SK-N-SH treated with all-trans-retinoic acid at 6 μM for 48 hours (cell line): ENCODE measurements around the gene SIRT1.

ENCODE experiments used
- ATAC-seq: fragments of 200-7000 bp; cut with Tn5 transposase; 3 replicates; pipeline ENCODE4 v1.9.1; 2020; ENCODE audit warnings: mild to moderate bottlenecking, moderate library complexity
- ARNTL ChIP-seq: fragments of 450-650 bp; formaldehyde crosslinking; IDR thresholded peaks from 2 replicates; pipeline ENCODE4 v1.5.0; 2020; ENCODE audit warnings: low read depth, mild to moderate bottlenecking, moderate library complexity, borderline replicate concordance
- CSDC2 ChIP-seq: fragments of 250-450 bp; sonication (Bioruptor Pico); IDR thresholded peaks from 2 replicates; pipeline ENCODE4 v1.5.0; 2020; ENCODE audit warnings: mild to moderate bottlenecking, moderate library complexity
- ESRRG ChIP-seq: fragments of 250-450 bp; sonication (Bioruptor Pico); IDR thresholded peaks from 2 replicates; pipeline ENCODE4 v1.6.1; 2021; ENCODE audit warnings: mild to moderate bottlenecking
- GLIS3 ChIP-seq: fragments of 250-450 bp; sonication (Bioruptor Pico); IDR thresholded peaks from 2 replicates; pipeline ENCODE4 v1.5.0; 2020; ENCODE audit warnings: mild to moderate bottlenecking, moderate library complexity
- RARB ChIP-seq: fragments of 250-450 bp; sonication (Bioruptor Pico); IDR thresholded peaks from 2 replicates; pipeline ENCODE4 v1.8.0; 2021; ENCODE audit warnings: mild to moderate bottlenecking, moderate library complexity
- TOX ChIP-seq: fragments of 250-450 bp; sonication (Bioruptor Pico); IDR thresholded peaks from 2 replicates; pipeline ENCODE4 v1.8.0; 2021; ENCODE audit warnings: mild to moderate bottlenecking, moderate library complexity, borderline replicate concordance
- ZC3H10 ChIP-seq: fragments of 250-450 bp; sonication (Bioruptor Pico); IDR thresholded peaks from 2 replicates; pipeline ENCODE4 v1.5.1; 2021; ENCODE audit warnings: mild to moderate bottlenecking, moderate library complexity
- ZFP3 ChIP-seq: fragments of 250-450 bp; sonication (Bioruptor Pico); IDR thresholded peaks from 2 replicates; pipeline ENCODE4 v1.5.0; 2020; ENCODE audit warnings: mild to moderate bottlenecking, moderate library complexity
- ZFP30 ChIP-seq: fragments of 450-650 bp; formaldehyde crosslinking; IDR thresholded peaks from 2 replicates; pipeline ENCODE4 v1.5.0; 2022; ENCODE audit warnings: mild to moderate bottlenecking, moderate library complexity
- ZNF565 ChIP-seq: fragments of 450-650 bp; formaldehyde crosslinking; conservative IDR thresholded peaks from 2 replicates; pipeline ENCODE4 v1.5.0; 2020; ENCODE audit warnings: low read depth, mild to moderate bottlenecking, moderate library complexity
- ZNF70 ChIP-seq: fragments of 450-650 bp; formaldehyde crosslinking; IDR thresholded peaks from 2 replicates; pipeline ENCODE4 v1.5.0; 2020; ENCODE audit warnings: mild to moderate bottlenecking, moderate library complexity
- ZNF8 ChIP-seq: fragments of 450-650 bp; formaldehyde crosslinking; IDR thresholded peaks from 2 replicates; pipeline ENCODE4 v1.5.0; 2020; ENCODE audit warnings: mild to moderate bottlenecking, moderate library complexity
- TF ChIP-seq, protein P1 (sequence below): fragments of 250-450 bp; sonication (Bioruptor Pico); IDR thresholded peaks from 2 replicates; pipeline ENCODE4 v1.5.0; 2020; ENCODE audit warnings: mild to moderate bottlenecking, moderate library complexity
- TF ChIP-seq, protein P2 (sequence below): fragments of 250-450 bp; sonication (Bioruptor Pico); IDR thresholded peaks from 2 replicates; pipeline ENCODE4 v1.5.1; 2021; ENCODE audit warnings: mild to moderate bottlenecking, moderate library complexity
- TF ChIP-seq, protein P3 (sequence below): fragments of 250-450 bp; sonication (Bioruptor Pico); IDR thresholded peaks from 2 replicates; pipeline ENCODE4 v1.8.0; 2020; ENCODE audit warnings: mild to moderate bottlenecking, moderate library complexity, borderline replicate concordance
- TF ChIP-seq, protein P4 (sequence below): fragments of 250-450 bp; sonication (Bioruptor Pico); IDR thresholded peaks from 2 replicates; pipeline ENCODE4 v1.8.0; 2021; ENCODE audit warnings: low read depth, mild to moderate bottlenecking, moderate library complexity, borderline replicate concordance
- TF ChIP-seq, protein P5 (sequence below): fragments of 250-450 bp; sonication (Bioruptor Pico); IDR thresholded peaks from 2 replicates; pipeline ENCODE4 v1.5.1; 2020; ENCODE audit warnings: low read depth, mild to moderate bottlenecking, moderate library complexity

The SIRT1 gene

GRCh38 chr10:67903581-67903980 is 19.1 kb downstream of the SIRT1 start (continued):
- TF ChIP-seq, protein P1, sequence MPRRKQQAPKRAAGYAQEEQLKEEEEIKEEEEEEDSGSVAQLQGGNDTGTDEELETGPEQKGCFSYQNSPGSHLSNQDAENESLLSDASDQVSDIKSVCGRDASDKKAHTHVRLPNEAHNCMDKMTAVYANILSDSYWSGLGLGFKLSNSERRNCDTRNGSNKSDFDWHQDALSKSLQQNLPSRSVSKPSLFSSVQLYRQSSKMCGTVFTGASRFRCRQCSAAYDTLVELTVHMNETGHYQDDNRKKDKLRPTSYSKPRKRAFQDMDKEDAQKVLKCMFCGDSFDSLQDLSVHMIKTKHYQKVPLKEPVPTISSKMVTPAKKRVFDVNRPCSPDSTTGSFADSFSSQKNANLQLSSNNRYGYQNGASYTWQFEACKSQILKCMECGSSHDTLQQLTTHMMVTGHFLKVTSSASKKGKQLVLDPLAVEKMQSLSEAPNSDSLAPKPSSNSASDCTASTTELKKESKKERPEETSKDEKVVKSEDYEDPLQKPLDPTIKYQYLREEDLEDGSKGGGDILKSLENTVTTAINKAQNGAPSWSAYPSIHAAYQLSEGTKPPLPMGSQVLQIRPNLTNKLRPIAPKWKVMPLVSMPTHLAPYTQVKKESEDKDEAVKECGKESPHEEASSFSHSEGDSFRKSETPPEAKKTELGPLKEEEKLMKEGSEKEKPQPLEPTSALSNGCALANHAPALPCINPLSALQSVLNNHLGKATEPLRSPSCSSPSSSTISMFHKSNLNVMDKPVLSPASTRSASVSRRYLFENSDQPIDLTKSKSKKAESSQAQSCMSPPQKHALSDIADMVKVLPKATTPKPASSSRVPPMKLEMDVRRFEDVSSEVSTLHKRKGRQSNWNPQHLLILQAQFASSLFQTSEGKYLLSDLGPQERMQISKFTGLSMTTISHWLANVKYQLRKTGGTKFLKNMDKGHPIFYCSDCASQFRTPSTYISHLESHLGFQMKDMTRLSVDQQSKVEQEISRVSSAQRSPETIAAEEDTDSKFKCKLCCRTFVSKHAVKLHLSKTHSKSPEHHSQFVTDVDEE (CRISPR knock-in tag), result no peak
- TF ChIP-seq ZFP30 (no peak), ARNTL (CRISPR knock-in tag) (no peak), ZFP3 (no peak), ZNF8 (CRISPR knock-in tag) (no peak)

GRCh38 chr10:67912331-67912946 is 28.0 kb downstream of the SIRT1 start:
- TF ChIP-seq TOX (CRISPR knock-in tag) (no peak), ESRRG (no peak), ZNF8 (CRISPR knock-in tag) (no peak), ZC3H10 (CRISPR knock-in tag) (no peak), ZNF565 (CRISPR knock-in tag) (no peak), GLIS3 (no peak), RARB (CRISPR knock-in tag) (no peak), ZNF70 (CRISPR knock-in tag) (no peak)
- TF ChIP-seq, protein P2, sequence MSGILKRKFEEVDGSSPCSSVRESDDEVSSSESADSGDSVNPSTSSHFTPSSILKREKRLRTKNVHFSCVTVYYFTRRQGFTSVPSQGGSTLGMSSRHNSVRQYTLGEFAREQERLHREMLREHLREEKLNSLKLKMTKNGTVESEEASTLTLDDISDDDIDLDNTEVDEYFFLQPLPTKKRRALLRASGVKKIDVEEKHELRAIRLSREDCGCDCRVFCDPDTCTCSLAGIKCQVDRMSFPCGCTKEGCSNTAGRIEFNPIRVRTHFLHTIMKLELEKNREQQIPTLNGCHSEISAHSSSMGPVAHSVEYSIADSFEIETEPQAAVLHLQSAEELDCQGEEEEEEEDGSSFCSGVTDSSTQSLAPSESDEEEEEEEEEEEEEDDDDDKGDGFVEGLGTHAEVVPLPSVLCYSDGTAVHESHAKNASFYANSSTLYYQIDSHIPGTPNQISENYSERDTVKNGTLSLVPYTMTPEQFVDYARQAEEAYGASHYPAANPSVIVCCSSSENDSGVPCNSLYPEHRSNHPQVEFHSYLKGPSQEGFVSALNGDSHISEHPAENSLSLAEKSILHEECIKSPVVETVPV (CRISPR knock-in tag), result no peak
- TF ChIP-seq, protein P3, sequence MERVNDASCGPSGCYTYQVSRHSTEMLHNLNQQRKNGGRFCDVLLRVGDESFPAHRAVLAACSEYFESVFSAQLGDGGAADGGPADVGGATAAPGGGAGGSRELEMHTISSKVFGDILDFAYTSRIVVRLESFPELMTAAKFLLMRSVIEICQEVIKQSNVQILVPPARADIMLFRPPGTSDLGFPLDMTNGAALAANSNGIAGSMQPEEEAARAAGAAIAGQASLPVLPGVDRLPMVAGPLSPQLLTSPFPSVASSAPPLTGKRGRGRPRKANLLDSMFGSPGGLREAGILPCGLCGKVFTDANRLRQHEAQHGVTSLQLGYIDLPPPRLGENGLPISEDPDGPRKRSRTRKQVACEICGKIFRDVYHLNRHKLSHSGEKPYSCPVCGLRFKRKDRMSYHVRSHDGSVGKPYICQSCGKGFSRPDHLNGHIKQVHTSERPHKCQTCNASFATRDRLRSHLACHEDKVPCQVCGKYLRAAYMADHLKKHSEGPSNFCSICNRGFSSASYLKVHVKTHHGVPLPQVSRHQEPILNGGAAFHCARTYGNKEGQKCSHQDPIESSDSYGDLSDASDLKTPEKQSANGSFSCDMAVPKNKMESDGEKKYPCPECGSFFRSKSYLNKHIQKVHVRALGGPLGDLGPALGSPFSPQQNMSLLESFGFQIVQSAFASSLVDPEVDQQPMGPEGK (CRISPR knock-in tag), result no peak
- ATAC-seq, result no peak

GRCh38 chr10:67914777-67915340 is 30.4 kb downstream of the SIRT1 start:
- TF ChIP-seq, protein P1 (CRISPR knock-in tag), result no peak
- TF ChIP-seq, protein P4, sequence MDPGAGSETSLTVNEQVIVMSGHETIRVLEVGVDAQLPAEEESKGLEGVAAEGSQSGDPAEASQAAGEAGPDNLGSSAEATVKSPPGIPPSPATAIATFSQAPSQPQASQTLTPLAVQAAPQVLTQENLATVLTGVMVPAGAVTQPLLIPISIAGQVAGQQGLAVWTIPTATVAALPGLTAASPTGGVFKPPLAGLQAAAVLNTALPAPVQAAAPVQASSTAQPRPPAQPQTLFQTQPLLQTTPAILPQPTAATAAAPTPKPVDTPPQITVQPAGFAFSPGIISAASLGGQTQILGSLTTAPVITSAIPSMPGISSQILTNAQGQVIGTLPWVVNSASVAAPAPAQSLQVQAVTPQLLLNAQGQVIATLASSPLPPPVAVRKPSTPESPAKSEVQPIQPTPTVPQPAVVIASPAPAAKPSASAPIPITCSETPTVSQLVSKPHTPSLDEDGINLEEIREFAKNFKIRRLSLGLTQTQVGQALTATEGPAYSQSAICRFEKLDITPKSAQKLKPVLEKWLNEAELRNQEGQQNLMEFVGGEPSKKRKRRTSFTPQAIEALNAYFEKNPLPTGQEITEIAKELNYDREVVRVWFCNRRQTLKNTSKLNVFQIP (CRISPR knock-in tag), result no peak
- TF ChIP-seq ZC3H10 (CRISPR knock-in tag), result no peak
- no peak for TF ChIP-seq GLIS3
- TF ChIP-seq, protein P5, sequence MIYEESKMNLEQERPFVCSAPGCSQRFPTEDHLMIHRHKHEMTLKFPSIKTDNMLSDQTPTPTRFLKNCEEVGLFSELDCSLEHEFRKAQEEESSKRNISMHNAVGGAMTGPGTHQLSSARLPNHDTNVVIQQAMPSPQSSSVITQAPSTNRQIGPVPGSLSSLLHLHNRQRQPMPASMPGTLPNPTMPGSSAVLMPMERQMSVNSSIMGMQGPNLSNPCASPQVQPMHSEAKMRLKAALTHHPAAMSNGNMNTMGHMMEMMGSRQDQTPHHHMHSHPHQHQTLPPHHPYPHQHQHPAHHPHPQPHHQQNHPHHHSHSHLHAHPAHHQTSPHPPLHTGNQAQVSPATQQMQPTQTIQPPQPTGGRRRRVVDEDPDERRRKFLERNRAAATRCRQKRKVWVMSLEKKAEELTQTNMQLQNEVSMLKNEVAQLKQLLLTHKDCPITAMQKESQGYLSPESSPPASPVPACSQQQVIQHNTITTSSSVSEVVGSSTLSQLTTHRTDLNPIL (CRISPR knock-in tag), result no peak
- no peak for TF ChIP-seq ESRRG
- no peak for TF ChIP-seq ARNTL (CRISPR knock-in tag)
- TF ChIP-seq CSDC2 (CRISPR knock-in tag), result no peak
- ATAC-seq, result no peak
